Heart left ventricle (tissue), 13 donors: ENCODE results near the gene AQP2.

Experiments used
- POLR2A ChIP-seq, 2 donors: fragments of 450-650 bp; IDR thresholded peaks; one replicate each; pipeline ENCODE4 v1.6.1; 2017; ENCODE audit warnings: antibody characterized with exemption in 2 of 2, mild to moderate bottlenecking in 2 of 2, moderate library complexity in 2 of 2
- TF ChIP-seq, protein P1 (sequence below), 12 donors: fragments of 200-600 bp; sonication (generic) in 4 of 12; IDR thresholded peaks; one replicate each; pipeline versions ENCODE4 v1.5.0 to v1.8.0; 2018 to 2022; ENCODE audit warnings: antibody characterized with exemption in 12 of 12, mild to moderate bottlenecking in 5 of 12
- donor health status: ischemic (EF 13 %, LVEDD 7.1; RV severe dilation, severe dysfunction).
- donor health status: DM: no; HTN: yes; CAD: no.
- donor health status: DM: no; HTN: no; CAD: no.
- donor health status: ischemic (EF 25% LVEDD 6.9; RV normal size, moderate dysfunction).
- donor health status: ischemic (EF 25% LVEDD 5.7; RV mildly dilated, moderate dysfunction).
- donor health status: ischemic (EF 35%, LVEDD 5.7; RV mildly dilated, moderate dysfunction).
- donor health status: nonischemic (EF 11% LVEDD 7.7; RV severe dilation, severe dysfunction).
- donor health status: DM: yes; HTN: yes; CAD: no.
- donor health status: PGD.
- donor health status: ischemic (EF 29% LVEDD 5.4; RV normal size, mild dysfunction).
- donor health status: nonischemic (EF 23%, LVEDD 6.1; RV moderate dilation, normal function).

DNA sequence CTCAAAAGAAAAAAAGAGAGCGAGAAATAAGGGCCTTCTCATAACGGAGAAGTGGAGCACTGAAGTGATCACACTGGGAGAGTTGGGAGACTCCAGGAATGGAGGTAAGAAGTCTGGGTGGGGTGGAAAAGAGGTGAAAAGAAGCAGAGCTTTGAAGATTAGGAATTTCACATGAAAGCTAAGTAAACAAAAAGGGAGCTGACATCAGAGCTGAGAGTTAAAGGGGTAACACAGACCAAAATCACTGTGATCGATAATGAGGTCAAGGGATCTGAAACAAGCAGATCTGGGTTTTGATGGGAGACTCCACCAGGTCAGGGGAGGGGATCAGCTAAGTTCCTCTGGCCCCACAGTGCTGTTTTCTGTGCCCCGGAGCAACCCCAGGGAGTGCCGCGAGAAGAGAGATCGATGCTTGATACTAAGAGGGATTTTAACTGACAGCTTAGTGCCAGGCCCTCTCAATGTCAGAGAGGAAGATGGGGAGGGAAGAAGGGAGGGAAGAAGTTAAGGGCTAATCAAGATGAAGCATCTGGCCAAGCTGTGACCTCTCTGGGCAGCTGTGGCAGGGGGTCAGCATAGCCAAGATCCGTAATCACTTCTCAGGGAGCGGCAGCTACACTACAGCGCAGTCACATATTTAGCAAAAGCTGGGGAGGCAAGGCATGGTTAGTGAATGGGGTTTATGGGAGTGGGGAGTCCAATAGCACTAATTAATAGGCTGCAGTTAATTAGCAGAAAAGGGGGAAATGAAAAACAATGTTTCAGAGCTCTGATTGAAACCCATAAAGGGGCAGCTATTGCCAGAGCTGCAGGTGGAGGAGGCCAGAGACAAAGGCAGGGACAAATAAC is 30.2 kb downstream of the AQP2 start:
- TF ChIP-seq, protein P1, sequence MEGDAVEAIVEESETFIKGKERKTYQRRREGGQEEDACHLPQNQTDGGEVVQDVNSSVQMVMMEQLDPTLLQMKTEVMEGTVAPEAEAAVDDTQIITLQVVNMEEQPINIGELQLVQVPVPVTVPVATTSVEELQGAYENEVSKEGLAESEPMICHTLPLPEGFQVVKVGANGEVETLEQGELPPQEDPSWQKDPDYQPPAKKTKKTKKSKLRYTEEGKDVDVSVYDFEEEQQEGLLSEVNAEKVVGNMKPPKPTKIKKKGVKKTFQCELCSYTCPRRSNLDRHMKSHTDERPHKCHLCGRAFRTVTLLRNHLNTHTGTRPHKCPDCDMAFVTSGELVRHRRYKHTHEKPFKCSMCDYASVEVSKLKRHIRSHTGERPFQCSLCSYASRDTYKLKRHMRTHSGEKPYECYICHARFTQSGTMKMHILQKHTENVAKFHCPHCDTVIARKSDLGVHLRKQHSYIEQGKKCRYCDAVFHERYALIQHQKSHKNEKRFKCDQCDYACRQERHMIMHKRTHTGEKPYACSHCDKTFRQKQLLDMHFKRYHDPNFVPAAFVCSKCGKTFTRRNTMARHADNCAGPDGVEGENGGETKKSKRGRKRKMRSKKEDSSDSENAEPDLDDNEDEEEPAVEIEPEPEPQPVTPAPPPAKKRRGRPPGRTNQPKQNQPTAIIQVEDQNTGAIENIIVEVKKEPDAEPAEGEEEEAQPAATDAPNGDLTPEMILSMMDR (IDR thresholded peaks at IDR 0.05) = no peak
- TF ChIP-seq POLR2A (IDR thresholded peaks at IDR 0.05) = no peak
